ENCODE results near the gene MAGIX.

Gene MAGIX

GRCh38 chrX:49209434-49210251 is 47.1 kb downstream of the MAGIX start:
- DNase-seq: no peak

GRCh38 chrX:49210406-49210805 is 47.8 kb downstream of the MAGIX start:
- DNase-seq: no peak

GRCh38 chrX:49211074-49211473 is 48.5 kb downstream of the MAGIX start:
- no peak for DNase-seq

- DNase-seq: no peak
These were observed 49.7 kb downstream of the MAGIX start for GRCh38 chrX:49212209-49212608.

- DNase-seq: no peak
These were observed 50.3 kb downstream of the MAGIX start for GRCh38 chrX:49212861-49213260.

GRCh38 chrX:49214416-49214815 is 51.9 kb downstream of the MAGIX start:
- DNase-seq: no peak

GRCh38 chrX:49214996-49215526 is 52.5 kb downstream of the MAGIX start:
- DNase-seq: no peak
